Measurements from ENCODE around the gene CD200.

- TF ChIP-seq CTCF (IDR thresholded peaks at IDR 0.05) (peak in 5 of 6 experiments; percentile 69 to 89 (median 87)), POLR2A (IDR thresholded peaks at IDR 0.05) (no peak)
Measured at GRCh38 chr3:112327371-112327951, 5.5 kb upstream of the CD200 start.

Measured in Peyer's patch (tissue), 4 donors.